SK-MEL-5 (cell line): ENCODE results near the gene TEAD2. TPM values are rescaled to one million over a fixed set of nuclear protein-coding genes. Genes with fewer than 3 reads are reported as not detected.
A peak's percentile ranks its signal among the peaks of the same experiment; 100 is the strongest.
"Not testable (repeated sequence)": the region's sequence is repeated elsewhere in the genome, so short reads cannot be mapped to it uniquely, and the experiment has no call there.

ENCODE experiments used
- DNase-seq: peaks from one replicate; pipeline ENCODE4 v3.0.0-alpha.2; 2016; ENCODE audit warnings: low read depth, low spot score
- in situ Hi-C: cut with HindIII; loops from 2 replicates; pipeline ENCODE4 v1.10.0; 2016; ENCODE audit warnings: low sequenced_read_pairs, high pct_unique_total_duplicates, low pct_unique_long_range_greater_than_20kb
- small RNA-seq, 2 experiments: library from RNA; depleted of rRNA; stranded (forward); fragments of <200 nt; gene quantifications; one replicate each; pipeline ENCODE3, GENCODE V24; 2014
- total RNA-seq: library from RNA; depleted of rRNA; stranded (reverse); fragments of >200 nt; shearing (Covaris generic); gene quantifications from 2 replicates; pipeline ENCODE4 v1.2.3, GENCODE V29; 2014; rRNA removed

TEAD2 gene
- total RNA-seq, 1 experiment from 2014 or later: 17.4 TPM

GRCh38 chr19:49318296-49318695 is 43.9 kb downstream of the TEAD2 start:
- no peak for DNase-seq
- in situ Hi-C loops: no loop called here

- DNase-seq: no peak
- in situ Hi-C loops: no loop called here
Observed at GRCh38 chr19:49316284-49316683, 45.9 kb downstream of the TEAD2 start.

GRCh38 chr19:49315111-49315510 is 47.1 kb downstream of the TEAD2 start:
- DNase-seq: no peak
- in situ Hi-C loops: no loop called here

GRCh38 chr19:49309087-49309486 is 53.1 kb downstream of the TEAD2 start:
- in situ Hi-C loops: no loop called here

GRCh38 chr19:49306734-49307133 is 55.5 kb downstream of the TEAD2 start:
- in situ Hi-C loops: not testable (repeated sequence)
- peak; percentile 30 for DNase-seq

More at GRCh38 chr19:49309087-49309486, 53.1 kb downstream of the TEAD2 start:
- DNase-seq: no peak

GRCh38 chr19:49301866-49302252 is 60.4 kb downstream of the TEAD2 start:
- no peak for DNase-seq
- in situ Hi-C loops: no loop called here

GRCh38 chr19:49301165-49301865 is 60.9 kb downstream of the TEAD2 start:
- in situ Hi-C loops: no loop called here
- peak; percentile 79 for DNase-seq

- in situ Hi-C loops, DNase-seq: not testable (repeated sequence)
Observed at GRCh38 chr19:49298653-49299052, 63.6 kb downstream of the TEAD2 start.

- DNase-seq: no peak
- in situ Hi-C loops: no loop called here
Observed at GRCh38 chr19:49297403-49297802, 64.8 kb downstream of the TEAD2 start.

GRCh38 chr19:49295208-49295880 is 66.9 kb downstream of the TEAD2 start:
- in situ Hi-C loops: no loop called here

GRCh38 chr19:49294401-49294800 is 67.8 kb downstream of the TEAD2 start:
- in situ Hi-C loops: no loop called here
- DNase-seq: no peak

More at GRCh38 chr19:49295208-49295880, 66.9 kb downstream of the TEAD2 start:
- DNase-seq: no peak

Small RNA genes within 50 kb of the gene (small RNA-seq; reads per million reads assigned to genes)
- 0 reads per million in 2 experiments for gene MIR4324

Other genes starting within 250 kb of the TEAD2 start
- 5.6 and 6.4 TPM in 2 replicates for gene LIN7B, start 248.0 kb downstream of the TEAD2 start, total RNA-seq
- gene C19orf73, start 243.3 kb downstream of the TEAD2 start, total RNA-seq: 1.1 and 1.8 TPM in 2 replicates
- gene PPFIA3, start 242.9 kb downstream of the TEAD2 start, total RNA-seq: 8.8 and 9.9 TPM in 2 replicates
- not detected in 2 replicates for gene HRC, start 207.0 kb downstream of the TEAD2 start, total RNA-seq
- 3.4 and 3.5 TPM in 2 replicates for gene TRPM4, start 204.6 kb downstream of the TEAD2 start, total RNA-seq
- 0.05 TPM in 1 of 2 replicates, not detected in the other for gene SLC6A16, start 37.2 kb downstream of the TEAD2 start, total RNA-seq
- gene CD37, start 27.0 kb downstream of the TEAD2 start, total RNA-seq: not detected in 2 replicates
- gene DKKL1, start 1.5 kb upstream of the TEAD2 start, total RNA-seq: 0.53 and 0.59 TPM in 2 replicates
- gene KASH5, start 25.8 kb upstream of the TEAD2 start, total RNA-seq: 0.19 TPM in 1 of 2 replicates, not detected in the other
- not detected in 2 replicates for gene PTH2, start 61.0 kb upstream of the TEAD2 start, total RNA-seq
- not detected in 2 replicates for gene GFY, start 63.0 kb upstream of the TEAD2 start, total RNA-seq
- gene SLC17A7, start 79.1 kb upstream of the TEAD2 start, total RNA-seq: 1.2 TPM in 2 replicates
- 60.8 and 64.1 TPM in 2 replicates for gene PIH1D1, start 89.4 kb upstream of the TEAD2 start, total RNA-seq
- 15.1 and 16.7 TPM in 2 replicates for gene ALDH16A1, start 90.8 kb upstream of the TEAD2 start, total RNA-seq
- gene FLT3LG, start 111.8 kb upstream of the TEAD2 start, total RNA-seq: 0.27 and 0.37 TPM in 2 replicates
- gene RPL13A, start 125.2 kb upstream of the TEAD2 start, total RNA-seq: 3,128 and 3,479 TPM in 2 replicates
- gene RPS11, start 134.0 kb upstream of the TEAD2 start, total RNA-seq: 2,119 and 2,380 TPM in 2 replicates
- 0.69 and 3.1 TPM in 2 replicates for gene FCGRT, start 150.2 kb upstream of the TEAD2 start, total RNA-seq
- gene RCN3, start 165.6 kb upstream of the TEAD2 start, total RNA-seq: 0.90 and 1.8 TPM in 2 replicates
- gene NOSIP, start 218.1 kb upstream of the TEAD2 start, total RNA-seq: 38.4 and 46.5 TPM in 2 replicates
- gene PRRG2, start 218.9 kb upstream of the TEAD2 start, total RNA-seq: 0.98 and 6.8 TPM in 2 replicates
- gene PRR12, start 228.8 kb upstream of the TEAD2 start, total RNA-seq: 0.87 and 1.8 TPM in 2 replicates